A549 (cell line): ENCODE measurements around the gene NSMCE1. TPM values are rescaled to one million over a fixed set of nuclear protein-coding genes. Genes with fewer than 3 reads are reported as not detected.

Experiments used
- ATAC-seq, 2 experiments: fragments of 200-7000 bp in 1 of 2; fragments of >200 bp in 1 of 2; cut with Nextera tagmentation in 1 of 2; cut with Tn5 transposase in 1 of 2; 3 replicates each; pipeline versions ENCODE4 v1.8.0 to v1.9.1; 2018 to 2020; ENCODE audit warnings: mild to moderate bottlenecking in 1 of 2, moderate library complexity in 1 of 2
- CTCF ChIA-PET: fragments of 300-600 bp; sonication (Branson Sonifier 250); formaldehyde crosslinking; extraction: SDS; loops from one replicate; lab custom pipeline; 2021; ENCODE audit warnings: antibody characterized with exemption, inconsistent platforms; lab: Yijun Ruan, JAX
- POLR2A ChIA-PET: fragments of 350-600 bp; formaldehyde crosslinking; extraction: SDS; loops from one replicate; lab custom pipeline; 2021; ENCODE audit warnings: antibody characterized with exemption, inconsistent platforms; lab: Yijun Ruan, JAX
- DNase-seq, 2 experiments: peaks; one replicate each; pipeline versions ENCODE4 v3.0.0 to v3.0.0-alpha.2; 2011 to 2016; ENCODE audit warnings: low read depth in 1 of 2, low spot score in 1 of 2
- FAIRE-seq: peaks from 2 replicates; lab custom pipeline; 2011; peaks lifted over from hg19 to GRCh38; lab: Jason Lieb, UNC
- H3K27ac ChIP-seq, 2 experiments: fragments of >200 bp; sonication (Bioruptor Twin); formaldehyde crosslinking; 3 replicates each; pipeline ENCODE4 v1.5.1; 2016 to 2017
- H3K4me1 ChIP-seq: fragments of >200 bp; sonication (Bioruptor Twin); formaldehyde crosslinking; 3 replicates; pipeline ENCODE4 v1.6.1; 2016
- H3K4me2 ChIP-seq: fragments of >200 bp; sonication (Bioruptor Twin); formaldehyde crosslinking; 3 replicates; pipeline ENCODE4 v1.6.1; 2016
- H3K4me3 ChIP-seq: fragments of >200 bp; sonication (Bioruptor Twin); formaldehyde crosslinking; 3 replicates; pipeline ENCODE4 v1.5.1; 2016
- H3K9me3 ChIP-seq: fragments of >200 bp; sonication (Bioruptor Twin); formaldehyde crosslinking; 3 replicates; pipeline ENCODE4 v1.6.1; 2016
- CBX2 ChIP-seq: fragments of 200-600 bp; sonication (generic); IDR thresholded peaks from 2 replicates; pipeline ENCODE4 v1.6.1; 2016; ENCODE audit warnings: low read depth, mild to moderate bottlenecking, borderline replicate concordance
- CEBPB ChIP-seq, 2 experiments: fragments of >200 bp in 1 of 2; sonication (Bioruptor Twin) in 1 of 2; formaldehyde crosslinking in 1 of 2; IDR thresholded peaks; 2 replicates each; pipeline ENCODE4 v1.6.1; 2012 to 2016
- EHMT2 ChIP-seq: fragments of 200-600 bp; sonication (generic); IDR thresholded peaks from 2 replicates; pipeline ENCODE4 v1.6.1; 2016; ENCODE audit warnings: antibody characterized with exemption, low read depth, mild to moderate bottlenecking, moderate library complexity
- FOSB ChIP-seq: fragments of 250-450 bp; sonication (Bioruptor Pico); IDR thresholded peaks from 2 replicates; pipeline ENCODE4 v1.5.0; 2020; ENCODE audit warnings: mild to moderate bottlenecking, moderate library complexity
- FOSL2 ChIP-seq, 2 experiments: fragments of 450-650 bp in 1 of 2; fragments of >200 bp in 1 of 2; sonication (Bioruptor Twin) in 1 of 2; formaldehyde crosslinking; IDR thresholded peaks; 2 replicates each; pipeline versions ENCODE4 v1.5.0 to v1.6.1; 2016 to 2020; ENCODE audit warnings: mild to moderate bottlenecking in 1 of 2, moderate library complexity in 1 of 2
- FOXS1 ChIP-seq: fragments of 250-450 bp; sonication (Bioruptor Pico); IDR thresholded peaks from 2 replicates; pipeline ENCODE4 v1.5.0; 2020; ENCODE audit warnings: mild to moderate bottlenecking, moderate library complexity
- HDAC2 ChIP-seq: fragments of 200-600 bp; sonication (generic); IDR thresholded peaks from 2 replicates; pipeline ENCODE4 v1.6.1; 2016
- HEYL ChIP-seq: fragments of 250-450 bp; sonication (Bioruptor Pico); IDR thresholded peaks from 2 replicates; pipeline ENCODE4 v1.8.0; 2021; ENCODE audit warnings: mild to moderate bottlenecking, moderate library complexity
- HOXA7 ChIP-seq: fragments of 250-450 bp; sonication (Bioruptor Pico); IDR thresholded peaks from 2 replicates; pipeline ENCODE4 v1.5.0; 2020; ENCODE audit warnings: mild to moderate bottlenecking, moderate library complexity
- HOXB13 ChIP-seq: fragments of 250-450 bp; sonication (Bioruptor Pico); IDR thresholded peaks from 2 replicates; pipeline ENCODE4 v1.5.0; 2020; ENCODE audit warnings: low read depth, mild to moderate bottlenecking, moderate library complexity
- KDM1A ChIP-seq: fragments of 200-600 bp; sonication (generic); IDR thresholded peaks from 2 replicates; pipeline ENCODE4 v1.6.1; 2016; ENCODE audit warnings: low read depth, mild to moderate bottlenecking
- KDM5A ChIP-seq: fragments of 200-600 bp; sonication (generic); IDR thresholded peaks from 2 replicates; pipeline ENCODE4 v1.6.1; 2016; ENCODE audit warnings: antibody characterized with exemption, mild to moderate bottlenecking
- NFE2L2 ChIP-seq: fragments of 150-350 bp; conservative IDR thresholded peaks from 2 replicates; pipeline ENCODE4 v1.6.1; 2014; ENCODE audit warnings: low read length
- NPAS2 ChIP-seq: fragments of 250-450 bp; sonication (Bioruptor Pico); IDR thresholded peaks from 2 replicates; pipeline ENCODE4 v1.8.0; 2022; ENCODE audit warnings: mild to moderate bottlenecking, moderate library complexity, borderline replicate concordance
- PHF8 ChIP-seq: fragments of 200-600 bp; sonication (generic); IDR thresholded peaks from 2 replicates; pipeline ENCODE4 v1.6.1; 2016; ENCODE audit warnings: low read depth, mild to moderate bottlenecking, antibody characterized with exemption, moderate library complexity, borderline replicate concordance
- POLR2AphosphoS2 ChIP-seq: conservative IDR thresholded peaks from 2 replicates; pipeline ENCODE4 v1.6.1; 2012; ENCODE audit warnings: low read length, improper control_type of control experiment, inconsistent platforms
- RARB ChIP-seq: fragments of 250-450 bp; sonication (Bioruptor Pico); IDR thresholded peaks from 2 replicates; pipeline ENCODE4 v1.8.0; 2021; ENCODE audit warnings: mild to moderate bottlenecking, moderate library complexity
- RCOR1 ChIP-seq: fragments of 150-350 bp; IDR thresholded peaks from 2 replicates; pipeline ENCODE4 v1.6.1; 2014; ENCODE audit warnings: antibody characterized with exemption, low read length, low read depth
- RNF2 ChIP-seq: fragments of 200-600 bp; sonication (generic); IDR thresholded peaks from 2 replicates; pipeline ENCODE4 v1.6.1; 2016; ENCODE audit warnings: low read depth, mild to moderate bottlenecking, antibody characterized with exemption, moderate library complexity, borderline replicate concordance
- SREBF2 ChIP-seq: fragments of 450-650 bp; IDR thresholded peaks from 2 replicates; pipeline ENCODE4 v1.6.1; 2014; ENCODE audit warnings: mild to moderate bottlenecking, moderate library complexity
- ZNF302 ChIP-seq: fragments of 250-450 bp; sonication (Bioruptor Pico); IDR thresholded peaks from 2 replicates; pipeline ENCODE4 v1.9.0; 2021; ENCODE audit warnings: inconsistent platforms, mild to moderate bottlenecking, moderate library complexity
- WGBS: methylation state at CpG from one replicate; pipeline ENCODE4 v1.1.6; 2017; ENCODE audit errors: missing lambda C conversion rate; 5-methylcytosine and 5-hydroxymethylcytosine counted together
- polyA plus RNA-seq, 4 experiments: library from polyadenylated mRNA; depleted of rRNA in 3 of 4; stranded (reverse); fragments of >200 nt; fragmentation: RNase III in 1 of 4; extraction: RNeasy Plus Mini Kit Qiagen cat#74134 plus additional on column Dnase treatment in 1 of 4; gene quantifications; 2 replicates in 3 of 4; 3 replicates in 1 of 4; pipeline ENCODE4 v1.2.3, GENCODE V29; 2011 to 2017
- TF ChIP-seq, protein P1 (sequence below): fragments of 450-650 bp; IDR thresholded peaks from 2 replicates; pipeline ENCODE4 v1.6.1; 2014; ENCODE audit warnings: antibody characterized with exemption
- TF ChIP-seq, protein P2 (sequence below): fragments of 250-450 bp; sonication (Bioruptor Pico); IDR thresholded peaks from 2 replicates; pipeline ENCODE4 v1.5.0; 2021; ENCODE audit warnings: mild to moderate bottlenecking, moderate library complexity, borderline replicate concordance
- TF ChIP-seq, protein P3 (sequence below): fragments of >200 bp; sonication (Bioruptor Twin); formaldehyde crosslinking; IDR thresholded peaks from 3 replicates; pipeline ENCODE4 v1.5.1; 2016
- TF ChIP-seq, protein P4 (sequence below): IDR thresholded peaks from 2 replicates; pipeline ENCODE4 v1.6.1; 2012

The NSMCE1 gene
- polyA plus RNA-seq, 2 of the 4 experiments (the other 2 are of a cell fraction), result 32.0 to 59.9 TPM

DNA sequence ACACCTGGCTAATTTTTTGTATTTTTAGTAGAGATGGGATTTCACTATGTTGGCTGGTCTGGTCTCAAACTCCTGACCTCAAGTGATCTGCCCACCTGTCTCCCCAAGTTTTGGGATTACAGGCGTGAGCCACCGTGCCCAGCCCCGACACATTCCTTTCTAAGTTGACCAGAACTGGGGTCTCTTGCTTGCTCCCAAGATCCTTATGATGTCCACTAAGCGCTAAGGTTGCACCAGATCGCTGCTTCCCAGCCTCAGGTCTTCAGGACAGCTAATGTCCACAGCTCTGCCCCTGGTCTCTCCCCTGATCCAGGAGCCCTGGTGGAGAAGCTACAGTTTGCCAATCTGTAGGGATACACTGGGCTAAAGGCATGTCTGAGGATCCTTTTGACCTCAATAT lies 29.5 kb downstream of the NSMCE1 start:
- CTCF ChIA-PET, result interaction anchor here (0.6 to 16.7 kb wide), 5 partner anchors 13 to 218 kb away, joined by 3 to 291 read pairs (median 3); no protein-coding TSS in a partner anchor
- POLR2A ChIA-PET, result no interaction called here
- no peak overlapping the region for H3K27ac ChIP-seq
- peaks cover 27% of the 10 kb centered on the region for H3K4me1 ChIP-seq
- 86% methylated on average over 5 of the region's 5 CpGs for WGBS
- TF ChIP-seq PHF8 (no peak), RCOR1 (no peak), EHMT2 (no peak), KDM5A (no peak), SREBF2 (no peak), RNF2 (no peak), ZNF302 (CRISPR knock-in tag) (no peak)
- TF ChIP-seq, protein P1, sequence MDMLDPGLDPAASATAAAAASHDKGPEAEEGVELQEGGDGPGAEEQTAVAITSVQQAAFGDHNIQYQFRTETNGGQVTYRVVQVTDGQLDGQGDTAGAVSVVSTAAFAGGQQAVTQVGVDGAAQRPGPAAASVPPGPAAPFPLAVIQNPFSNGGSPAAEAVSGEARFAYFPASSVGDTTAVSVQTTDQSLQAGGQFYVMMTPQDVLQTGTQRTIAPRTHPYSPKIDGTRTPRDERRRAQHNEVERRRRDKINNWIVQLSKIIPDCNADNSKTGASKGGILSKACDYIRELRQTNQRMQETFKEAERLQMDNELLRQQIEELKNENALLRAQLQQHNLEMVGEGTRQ, result no peak
- no peak for DNase-seq
- no peaks in the 10 kb centered on the region for H3K9me3 ChIP-seq
- H3K4me3 ChIP-seq, result no peak overlapping the region
- no peak for FAIRE-seq
- no peak for ATAC-seq
- H3K4me2 ChIP-seq, result no peak overlapping the region

DNA sequence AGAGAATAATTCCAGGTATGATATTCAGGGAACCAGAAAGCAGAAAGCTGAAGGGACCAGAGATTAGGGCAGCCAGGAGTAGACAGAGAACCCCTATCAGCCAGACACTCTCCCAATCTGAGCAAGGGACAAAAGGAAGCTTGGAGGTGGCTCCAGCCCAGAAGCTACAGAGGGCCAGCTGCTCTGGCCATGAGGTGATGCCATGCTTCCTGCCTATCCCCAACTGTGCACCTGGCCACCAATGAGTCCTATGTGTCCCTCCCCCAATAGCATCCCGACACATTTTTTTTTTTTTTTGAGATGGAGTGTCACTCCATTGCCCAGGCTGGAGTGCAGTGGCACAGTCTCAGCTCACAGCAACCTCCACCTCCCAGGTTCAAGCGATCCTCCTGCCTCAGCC lies 30.0 kb downstream of the NSMCE1 start:
- no peak overlapping the region for H3K27ac ChIP-seq
- H3K4me2 ChIP-seq, result no peak overlapping the region
- no peaks in the 10 kb centered on the region for H3K9me3 ChIP-seq
- 89% methylated on average over 2 of the region's 2 CpGs for WGBS
- FAIRE-seq, result no peak
- TF ChIP-seq CBX2, result no peak
- no peak for TF ChIP-seq KDM1A
- TF ChIP-seq HDAC2, result no peak
- TF ChIP-seq PHF8, result no peak
- no peak for TF ChIP-seq ZNF302 (CRISPR knock-in tag)
- TF ChIP-seq, protein P1, result no peak
- TF ChIP-seq, protein P2, sequence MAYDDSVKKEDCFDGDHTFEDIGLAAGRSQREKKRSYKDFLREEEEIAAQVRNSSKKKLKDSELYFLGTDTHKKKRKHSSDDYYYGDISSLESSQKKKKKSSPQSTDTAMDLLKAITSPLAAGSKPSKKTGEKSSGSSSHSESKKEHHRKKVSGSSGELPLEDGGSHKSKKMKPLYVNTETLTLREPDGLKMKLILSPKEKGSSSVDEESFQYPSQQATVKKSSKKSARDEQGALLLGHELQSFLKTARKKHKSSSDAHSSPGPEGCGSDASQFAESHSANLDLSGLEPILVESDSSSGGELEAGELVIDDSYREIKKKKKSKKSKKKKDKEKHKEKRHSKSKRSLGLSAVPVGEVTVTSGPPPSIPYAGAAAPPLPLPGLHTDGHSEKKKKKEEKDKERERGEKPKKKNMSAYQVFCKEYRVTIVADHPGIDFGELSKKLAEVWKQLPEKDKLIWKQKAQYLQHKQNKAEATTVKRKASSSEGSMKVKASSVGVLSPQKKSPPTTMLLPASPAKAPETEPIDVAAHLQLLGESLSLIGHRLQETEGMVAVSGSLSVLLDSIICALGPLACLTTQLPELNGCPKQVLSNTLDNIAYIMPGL (CRISPR knock-in tag), result no peak
- no peak for TF ChIP-seq RARB (CRISPR knock-in tag)
- no peak for TF ChIP-seq NFE2L2
- TF ChIP-seq HOXB13, result no peak
- TF ChIP-seq, protein P3, sequence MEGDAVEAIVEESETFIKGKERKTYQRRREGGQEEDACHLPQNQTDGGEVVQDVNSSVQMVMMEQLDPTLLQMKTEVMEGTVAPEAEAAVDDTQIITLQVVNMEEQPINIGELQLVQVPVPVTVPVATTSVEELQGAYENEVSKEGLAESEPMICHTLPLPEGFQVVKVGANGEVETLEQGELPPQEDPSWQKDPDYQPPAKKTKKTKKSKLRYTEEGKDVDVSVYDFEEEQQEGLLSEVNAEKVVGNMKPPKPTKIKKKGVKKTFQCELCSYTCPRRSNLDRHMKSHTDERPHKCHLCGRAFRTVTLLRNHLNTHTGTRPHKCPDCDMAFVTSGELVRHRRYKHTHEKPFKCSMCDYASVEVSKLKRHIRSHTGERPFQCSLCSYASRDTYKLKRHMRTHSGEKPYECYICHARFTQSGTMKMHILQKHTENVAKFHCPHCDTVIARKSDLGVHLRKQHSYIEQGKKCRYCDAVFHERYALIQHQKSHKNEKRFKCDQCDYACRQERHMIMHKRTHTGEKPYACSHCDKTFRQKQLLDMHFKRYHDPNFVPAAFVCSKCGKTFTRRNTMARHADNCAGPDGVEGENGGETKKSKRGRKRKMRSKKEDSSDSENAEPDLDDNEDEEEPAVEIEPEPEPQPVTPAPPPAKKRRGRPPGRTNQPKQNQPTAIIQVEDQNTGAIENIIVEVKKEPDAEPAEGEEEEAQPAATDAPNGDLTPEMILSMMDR, result no peak
- no peak for TF ChIP-seq POLR2AphosphoS2
- TF ChIP-seq FOSL2 (IDR thresholded peaks at IDR 0.05), result no peak
- no peak for TF ChIP-seq FOSL2 (CRISPR knock-in tag; IDR thresholded peaks at IDR 0.05)
- TF ChIP-seq HEYL, result no peak
- no peak for TF ChIP-seq FOSB (CRISPR knock-in tag)
- TF ChIP-seq HOXA7 (CRISPR knock-in tag), result no peak
- TF ChIP-seq, protein P4, sequence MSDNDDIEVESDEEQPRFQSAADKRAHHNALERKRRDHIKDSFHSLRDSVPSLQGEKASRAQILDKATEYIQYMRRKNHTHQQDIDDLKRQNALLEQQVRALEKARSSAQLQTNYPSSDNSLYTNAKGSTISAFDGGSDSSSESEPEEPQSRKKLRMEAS, result no peak
- TF ChIP-seq FOXS1 (CRISPR knock-in tag), result no peak
- TF ChIP-seq NPAS2 (CRISPR knock-in tag), result no peak
- TF ChIP-seq CEBPB (IDR thresholded peaks at IDR 0.05), result no peak
- H3K4me1 ChIP-seq, result peaks cover 22% of the 10 kb centered on the region
- no peak overlapping the region for H3K4me3 ChIP-seq
- no peak for ATAC-seq
- POLR2A ChIA-PET, result interaction anchor here (0.6 kb wide), 1 partner anchor 83 kb away, joined by 3 read pairs; no protein-coding TSS in a partner anchor
- CTCF ChIA-PET, result interaction anchor here (1.0 to 16.7 kb wide), 3 partner anchors 13 to 218 kb away, joined by 3 to 291 read pairs (median 3); no protein-coding TSS in a partner anchor
- DNase-seq, result no peak
